Measurements from ENCODE around the gene KLKB1. TPM values are rescaled to one million over a fixed set of nuclear protein-coding genes. Genes with fewer than 3 reads are reported as not detected.

Gene KLKB1
- total and polyA plus RNA-seq, 2 donors (not counting 3 experiments of a cell fraction or from before 2014, with no cell fraction given), result not detected

- no TSS peak for BruUV-seq (replicated peaks)
- no peaks in the 10 kb centered on the region for H4K20me1 ChIP-seq (replicated peaks; ENCODE audit: control insufficient read depth, extremely low read depth, insufficient read depth, low read length)
- intact Hi-C loops (cut with micrococcal nuclease), result loop anchor here (5.0 kb wide), 1 partner anchor 378 kb away; no protein-coding TSS in a partner anchor
Observed at GRCh38 chr4:186299291-186299690, 72.0 kb downstream of the KLKB1 start.

More at GRCh38 chr4:186299291-186299690, 72.0 kb downstream of the KLKB1 start:
- POLR2A ChIA-PET, result no interaction called here
- Histone ChIP-seq H3K9me3 (replicated peaks; ENCODE audit: control insufficient read depth, insufficient read depth, low read length) (no peaks in the 10 kb centered on the region), H3K4me1 (ENCODE audit: control insufficient read depth, extremely low read depth, insufficient read depth, low read length) (no peaks in the 10 kb centered on the region), H3K4me3 (replicated peaks in 1 of 3; ENCODE audit: insufficient read depth in 1 of 3, low read depth in 1 of 3, low read length in 3 of 3) (no peak overlapping the region), H3K4me2 (ENCODE audit: insufficient read depth, low read length) (no peak overlapping the region), H3K36me3 (ENCODE audit: control insufficient read depth in 2 of 2, extremely low read depth in 1 of 2, insufficient read depth in 2 of 2, low read length in 2 of 2) (no peaks in the 10 kb centered on the region), H3K27ac (ENCODE audit: insufficient read depth, low read depth, low read length) (no peak overlapping the region), H3K9ac (replicated peaks; ENCODE audit: extremely low read depth, insufficient read depth, low read length) (no peak overlapping the region), H3K79me2 (ENCODE audit: control insufficient read depth, insufficient read depth, low read length) (no peaks in the 10 kb centered on the region), H3K27me3 (ENCODE audit: control insufficient read depth in 2 of 2, insufficient read depth in 2 of 2, low read length in 2 of 2) (peaks cover 0 to 2% of the 10 kb centered on the region in 2 experiments), H2AFZ (ENCODE audit: low read depth, low read length) (no peak overlapping the region), H3K9me1 (replicated peaks; ENCODE audit: control insufficient read depth, extremely low read depth, insufficient read depth, low read length) (no peaks in the 10 kb centered on the region)
- TF ChIP-seq CTCF (IDR thresholded peaks at IDR 0.05; ENCODE audit: extremely low read depth in 1 of 2, insufficient read depth in 1 of 2, low read depth in 1 of 2, low read length in 2 of 2) (no peak), MAX (IDR thresholded peaks at IDR 0.05; ENCODE audit: insufficient read depth, insufficient read length) (no peak), FOS (IDR thresholded peaks at IDR 0.05; ENCODE audit: borderline replicate concordance, insufficient read depth, low read length) (no peak), JUN (IDR thresholded peaks at IDR 0.05; ENCODE audit: borderline replicate concordance, insufficient read depth, insufficient read length, low read depth) (no peak), POLR2AphosphoS5 (IDR thresholded peaks at IDR 0.05; ENCODE audit: insufficient read depth, low read depth, low read length) (no peak), MYC (IDR thresholded peaks at IDR 0.05; ENCODE audit: low read depth, low read length) (no peak), EZH2 (IDR thresholded peaks at IDR 0.05; ENCODE audit: borderline replicate concordance, low read depth, low read length, severe bottlenecking) (no peak), POLR2A (IDR thresholded peaks at IDR 0.05; ENCODE audit: low read depth, low read length) (no peak), GATA2 (IDR thresholded peaks at IDR 0.05; ENCODE audit: insufficient read depth, insufficient read length, low read depth, low read length) (no peak)
- no peak for DNase-seq (ENCODE audit: low read depth, low spot score)
- CTCF ChIA-PET, result no interaction called here
- dilution Hi-C loops (cut with MboI; ENCODE audit: extremely low pct_ligation_motif_present, low sequenced_read_pairs), result no loop called here
- FAIRE-seq, result no peak

Measured in endothelial cell of umbilical vein (primary cell).